ENCODE results near the gene EXD1.
"Not testable (repeated sequence)": the region's sequence is repeated elsewhere in the genome, so short reads cannot be mapped to it uniquely, and the experiment has no call there.

- TF ChIP-seq POLR2A (IDR thresholded peaks at IDR 0.05; ENCODE audit: low read length); GATA1 (IDR thresholded peaks at IDR 0.05; ENCODE audit: low read depth, low read length): not testable (repeated sequence)
Measured at GRCh38 chr15:41250745-41251144, 20.2 kb upstream of the EXD1 start.

Measured in erythroblast (primary cell).